Right renal pelvis (tissue), 4 donors: ENCODE measurements around the gene RAB11FIP4. TPM values are rescaled to one million over a fixed set of nuclear protein-coding genes. Genes with fewer than 3 reads are reported as not detected.

Experiments used
- DNase-seq, 4 donors: peaks; one replicate each; pipeline ENCODE4 v3.0.0-alpha.2; 2013; ENCODE audit warnings: low read depth in 4 of 4, low spot score in 3 of 4, missing footprints in 1 of 4
- polyA plus RNA-seq, 4 donors: library from polyadenylated mRNA; unstranded; fragments of 120-200 nt; gene quantifications; one replicate each; pipeline ENCODE4 v1.2.1, GENCODE V29; 2013; ENCODE audit not compliant: insufficient read length in 4 of 4

RAB11FIP4 gene
- polyA plus RNA-seq, 4 donors = 14.8 to 15.7 (median 15.4) TPM

GRCh38 chr17:31575043-31575442 is 183.6 kb downstream of the RAB11FIP4 start:
- DNase-seq = no peak

DNA sequence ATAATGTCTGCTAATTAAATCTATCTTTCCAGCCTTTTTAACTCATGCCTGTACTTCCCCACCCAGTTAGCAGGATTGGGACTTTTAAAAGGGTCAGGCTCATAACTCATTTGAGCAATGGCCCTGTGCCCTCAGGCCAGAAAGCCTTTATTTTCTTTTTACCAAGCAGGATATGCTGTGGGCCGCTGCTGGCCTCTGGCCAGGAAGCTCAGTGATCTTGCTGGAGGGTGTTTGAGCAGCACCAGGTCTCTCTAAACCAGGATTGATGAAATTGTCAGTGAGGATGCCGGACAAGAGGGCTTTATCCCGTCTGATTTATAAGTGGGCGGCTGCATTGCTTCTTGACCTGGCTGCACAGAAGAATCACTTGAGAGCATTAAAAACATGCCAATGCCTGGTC is 187.8 kb downstream of the RAB11FIP4 start:
- no peak for DNase-seq

DNA sequence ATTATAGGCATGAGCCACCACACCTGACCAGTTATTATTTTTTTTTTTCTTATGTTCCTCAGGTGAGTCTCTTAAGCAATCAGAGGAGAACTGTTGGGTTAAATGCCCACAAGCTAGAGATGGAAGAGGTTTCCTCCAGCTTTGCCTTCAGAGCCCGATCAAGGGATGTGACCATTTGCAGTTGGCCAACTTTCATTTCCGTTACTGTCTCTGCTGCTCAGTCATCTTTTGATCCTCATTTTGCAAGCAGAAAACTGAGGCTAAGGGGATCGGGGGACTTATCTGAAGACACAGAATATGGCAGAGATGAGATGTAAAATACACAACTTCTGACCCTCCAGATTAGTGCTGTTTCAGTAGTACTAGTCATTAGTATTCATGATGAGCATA is 188.8 kb downstream of the RAB11FIP4 start:
- no peak for DNase-seq

DNA sequence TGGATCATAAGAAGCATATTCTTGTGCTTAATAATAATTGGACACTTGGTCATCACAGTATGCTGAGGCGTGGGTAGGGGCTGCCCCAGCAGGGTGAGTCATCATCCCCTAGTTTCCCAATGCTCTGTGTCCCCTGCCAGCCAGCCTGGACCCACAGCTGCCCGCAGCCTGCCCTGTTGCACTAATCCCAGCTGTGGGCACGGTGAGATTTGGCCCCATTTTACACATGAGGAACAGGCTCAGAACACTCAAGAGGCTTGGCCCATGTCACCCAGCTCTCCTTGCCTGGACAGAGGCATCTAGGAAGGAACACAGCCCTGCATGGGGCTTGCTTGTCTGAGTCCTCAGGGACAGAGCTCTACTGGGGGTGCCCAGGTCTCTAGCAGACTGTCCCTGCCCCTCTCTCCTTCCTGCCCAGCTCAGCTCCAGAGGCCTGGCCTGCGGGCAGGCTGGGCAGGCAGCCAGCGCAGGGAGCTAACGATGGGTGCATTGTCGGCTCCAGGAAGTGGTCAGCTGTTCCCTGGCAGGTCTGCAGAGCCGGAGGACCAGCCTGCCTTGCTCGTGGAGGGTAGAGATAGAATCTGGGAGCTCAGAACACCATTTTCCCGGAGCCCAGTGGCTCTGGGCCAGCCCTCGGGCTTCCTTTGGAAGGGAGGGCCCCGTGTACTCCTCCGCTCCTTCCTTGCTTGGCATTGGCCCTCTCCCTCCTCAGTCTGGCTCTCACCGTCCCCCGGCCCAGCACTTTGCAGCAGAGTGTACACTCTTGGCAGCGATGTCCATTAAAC is 189.4 kb downstream of the RAB11FIP4 start:
- no peak for DNase-seq

- DNase-seq = no peak
Measured at GRCh38 chr17:31581491-31581890, 190.0 kb downstream of the RAB11FIP4 start.

DNA sequence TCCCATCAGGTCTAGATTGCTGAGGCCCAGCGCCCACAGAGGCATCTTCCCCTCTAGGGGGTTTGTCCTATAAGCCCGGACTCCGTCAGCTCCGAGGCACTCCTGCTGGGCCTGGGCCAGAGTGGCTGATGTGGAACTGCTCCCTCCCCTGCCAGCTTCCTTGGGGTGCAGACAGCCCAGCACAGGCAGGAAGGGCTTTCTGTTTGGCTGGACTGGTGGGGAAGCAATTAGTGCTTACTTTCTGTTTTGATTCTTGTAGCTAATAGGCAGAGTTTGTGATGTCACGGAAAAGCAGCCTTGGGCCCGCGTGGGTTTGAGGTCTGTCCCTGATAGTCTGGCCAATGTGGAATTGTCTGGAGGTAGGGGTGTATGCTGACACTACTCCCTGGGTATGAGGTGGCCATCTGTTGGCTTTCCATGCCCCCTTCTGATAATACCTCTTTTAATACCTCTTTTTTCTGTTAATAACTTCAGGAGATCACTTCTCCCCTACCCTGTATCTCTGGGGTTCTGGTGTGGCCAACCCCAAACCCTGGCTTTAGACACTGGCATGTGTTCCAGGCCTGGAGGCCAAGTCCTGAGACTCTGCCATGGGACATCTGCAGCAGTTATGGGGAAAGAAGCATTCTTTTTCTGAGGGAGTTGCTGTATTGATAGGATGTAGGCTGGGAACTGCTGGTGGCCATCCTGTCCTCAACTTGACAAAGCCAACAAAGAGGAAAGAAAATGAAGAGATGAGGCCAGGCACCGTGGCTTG is 190.9 kb downstream of the RAB11FIP4 start:
- no peak for DNase-seq

- no peak for DNase-seq
Measured at GRCh38 chr17:31583772-31584356, 192.4 kb downstream of the RAB11FIP4 start.

- no peak for DNase-seq
Measured at GRCh38 chr17:31584438-31585279, 193.2 kb downstream of the RAB11FIP4 start.

DNA sequence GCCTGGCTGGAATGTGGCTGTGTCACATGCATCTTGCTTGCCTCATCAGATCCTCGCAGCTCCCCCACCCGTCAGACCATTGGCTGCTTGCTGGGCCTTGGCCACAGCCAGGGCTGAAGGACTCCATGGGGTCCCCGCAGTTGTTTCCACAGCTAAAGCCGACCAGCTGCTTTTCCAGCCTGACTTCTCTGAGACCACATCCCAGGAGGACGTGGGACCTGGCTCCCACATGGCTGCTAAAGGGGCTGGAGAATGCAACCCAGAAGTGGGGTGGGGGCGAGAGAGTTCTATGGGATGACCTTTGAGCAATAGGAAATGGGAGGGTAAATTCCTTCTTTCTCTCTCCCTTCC is 193.8 kb downstream of the RAB11FIP4 start:
- DNase-seq = no peak

GRCh38 chr17:31586946-31587345 is 195.5 kb downstream of the RAB11FIP4 start:
- no peak for DNase-seq

DNA sequence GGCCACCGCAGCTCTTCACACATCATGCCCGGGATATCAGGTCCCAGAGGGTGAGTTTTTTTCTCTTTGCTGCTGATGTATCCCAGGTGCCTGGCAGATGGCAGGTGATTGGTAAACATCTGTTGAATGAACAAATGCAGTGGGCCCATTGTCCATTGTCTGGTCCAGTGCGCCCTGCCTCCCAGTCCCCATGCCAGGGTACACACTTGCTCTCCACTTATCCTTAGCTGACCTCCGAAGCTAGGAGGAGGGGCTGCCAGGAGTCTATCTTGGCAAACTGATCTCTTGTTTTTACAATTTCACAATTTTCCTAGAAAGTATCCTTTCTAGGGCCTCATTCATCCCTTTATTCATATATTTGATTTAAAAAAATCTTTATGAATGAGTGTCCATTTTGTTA is 196.0 kb downstream of the RAB11FIP4 start:
- DNase-seq = no peak

Other genes with a start within 250 kb of the RAB11FIP4 start
- gene OMG, start 94.4 kb upstream of the RAB11FIP4 start, polyA plus RNA-seq = under 1 TPM; 0.09 to 0.29 (median 0.16) TPM
- 1 to 10 TPM; 1.4 to 4.1 (median 3.1) TPM for gene EVI2B, start 77.6 kb upstream of the RAB11FIP4 start, polyA plus RNA-seq
- gene EVI2A, start 70.1 kb upstream of the RAB11FIP4 start, polyA plus RNA-seq = 1 to 10 TPM; 1.4 to 1.9 (median 1.6) TPM